ENCODE measurements around the gene ATG9A. TPM values are rescaled to one million over a fixed set of nuclear protein-coding genes. Genes with fewer than 3 reads are reported as not detected.

Gene ATG9A
- total and polyA plus RNA-seq, 12 donors, result 14.1 to 103 (median 76.4) TPM

DNA sequence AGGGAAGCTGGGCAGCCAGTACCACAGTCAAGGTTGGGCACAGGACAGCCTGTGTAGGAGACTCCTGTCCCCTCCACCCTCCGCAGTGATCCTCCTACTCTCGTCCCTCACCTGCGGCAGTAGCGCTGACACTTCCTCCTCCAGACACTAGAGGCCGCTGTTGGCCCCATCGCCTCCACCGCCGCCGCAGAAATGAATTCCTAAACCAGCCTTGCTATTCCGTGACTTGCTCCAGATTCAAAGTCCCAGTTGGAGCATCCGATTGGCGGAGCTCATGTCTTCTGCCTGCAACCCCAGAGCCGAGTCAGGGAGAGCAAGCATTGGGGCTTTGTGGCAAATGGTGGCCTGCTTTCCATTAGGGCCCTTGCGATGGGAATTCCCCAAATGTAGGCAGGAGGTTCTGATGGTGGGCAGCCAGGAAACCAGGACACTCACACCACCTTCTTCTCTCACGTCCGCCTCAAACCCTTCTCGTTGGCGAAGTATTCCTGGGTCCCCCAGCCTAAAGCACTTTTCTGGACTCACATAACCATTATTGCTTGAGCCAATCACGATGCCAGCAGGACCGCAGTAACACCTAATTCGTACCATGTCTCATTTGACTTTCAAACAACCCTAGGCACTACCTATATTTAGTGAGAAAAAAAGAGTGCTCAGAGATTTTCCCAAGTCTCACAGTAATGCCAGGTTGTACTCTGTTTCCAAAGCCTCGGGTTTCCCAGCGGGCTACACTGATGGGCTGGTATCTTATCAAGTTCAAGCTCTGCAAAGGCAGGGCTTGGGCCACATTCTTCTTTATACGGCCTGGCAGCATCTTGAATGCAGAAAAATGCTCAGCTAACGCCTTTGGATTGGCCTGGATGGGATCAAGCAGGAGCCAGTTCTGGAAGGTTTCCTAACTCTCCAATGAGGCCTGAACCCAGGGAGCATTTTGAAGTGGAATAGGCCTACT, 48.5 kb upstream of the ATG9A start:
- ATAC-seq, result peak in 7 of 8 donors; percentile 8 to 56 (median 19)
- DNase-seq, result peak; percentile 76 to 83
- 25% methylated on average over 25 of the region's 25 CpGs for WGBS, 2 donors
- H3K36me3 ChIP-seq, result peaks cover 0 to 29% (median 22%) of the 10 kb centered on the region in 9 donors
- H3K4me3 ChIP-seq, result peak overlapping the region in 7 of 10 donors; percentile 10 to 96 (median 77)
- TF ChIP-seq, protein P1, sequence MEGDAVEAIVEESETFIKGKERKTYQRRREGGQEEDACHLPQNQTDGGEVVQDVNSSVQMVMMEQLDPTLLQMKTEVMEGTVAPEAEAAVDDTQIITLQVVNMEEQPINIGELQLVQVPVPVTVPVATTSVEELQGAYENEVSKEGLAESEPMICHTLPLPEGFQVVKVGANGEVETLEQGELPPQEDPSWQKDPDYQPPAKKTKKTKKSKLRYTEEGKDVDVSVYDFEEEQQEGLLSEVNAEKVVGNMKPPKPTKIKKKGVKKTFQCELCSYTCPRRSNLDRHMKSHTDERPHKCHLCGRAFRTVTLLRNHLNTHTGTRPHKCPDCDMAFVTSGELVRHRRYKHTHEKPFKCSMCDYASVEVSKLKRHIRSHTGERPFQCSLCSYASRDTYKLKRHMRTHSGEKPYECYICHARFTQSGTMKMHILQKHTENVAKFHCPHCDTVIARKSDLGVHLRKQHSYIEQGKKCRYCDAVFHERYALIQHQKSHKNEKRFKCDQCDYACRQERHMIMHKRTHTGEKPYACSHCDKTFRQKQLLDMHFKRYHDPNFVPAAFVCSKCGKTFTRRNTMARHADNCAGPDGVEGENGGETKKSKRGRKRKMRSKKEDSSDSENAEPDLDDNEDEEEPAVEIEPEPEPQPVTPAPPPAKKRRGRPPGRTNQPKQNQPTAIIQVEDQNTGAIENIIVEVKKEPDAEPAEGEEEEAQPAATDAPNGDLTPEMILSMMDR (IDR thresholded peaks at IDR 0.05), result peak; percentile 96 to 99 (median 99)
- no peaks in the 10 kb centered on the region for H3K9me3 ChIP-seq
- H3K27me3 ChIP-seq, result no peaks in the 10 kb centered on the region
- peaks cover 11 to 63% (median 36%) of the 10 kb centered on the region in 9 donors for H3K4me1 ChIP-seq
- intact Hi-C loops (cut with DNase I), result loop anchor here in 6 of 10 donors (1.0 to 5.0 kb wide), 7 partner anchors 17 to 116 kb away; partner anchors contain the start of genes TUBA4A (in 2 of the 6), TUBA4B (in 2 of the 6), ANKZF1 (in 1 of the 6) and ATG9A (in 1 of the 6)
- H3K27ac ChIP-seq, result peak overlapping the region; percentile 91 to 100 (median 98)

DNA sequence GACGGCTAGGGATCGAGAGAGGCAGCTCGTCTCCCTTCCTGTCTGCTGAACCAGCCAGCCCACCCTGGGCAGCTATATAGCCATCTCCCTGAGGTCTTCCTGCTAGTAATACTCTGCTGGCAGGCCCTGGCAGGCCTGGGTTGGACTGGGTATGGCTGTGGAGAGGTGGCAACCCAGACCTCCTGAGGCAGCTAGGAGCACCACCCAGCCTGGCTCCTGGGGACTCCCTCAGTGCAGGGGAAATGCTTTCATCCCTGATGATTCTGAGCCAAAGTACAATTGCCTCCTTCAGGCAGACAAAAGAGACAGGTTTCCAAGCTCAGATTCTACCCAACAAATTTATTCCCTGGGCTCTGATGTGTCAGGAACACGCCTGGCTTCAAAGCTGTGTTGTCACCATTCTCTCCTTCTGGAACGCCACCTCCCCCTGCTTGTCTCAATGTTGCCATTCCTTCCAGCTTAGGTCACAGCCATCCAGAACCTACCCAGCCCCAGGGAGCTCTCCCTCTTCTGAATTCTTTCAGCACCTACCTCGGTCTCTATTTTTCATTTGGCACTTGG, 45.0 kb upstream of the ATG9A start:
- TF ChIP-seq, protein P1 (IDR thresholded peaks at IDR 0.05), result no peak
- 24 to 34% methylated on average over 6 of the region's 6 CpGs for WGBS, 2 donors
- DNase-seq, result peak in 1 of 2 donors; percentile 68
- Histone ChIP-seq H3K4me1 (peaks cover 11 to 41% (median 26%) of the 10 kb centered on the region in 9 donors), H3K27ac (peak overlapping the region; percentile 51 to 98 (median 90)), H3K36me3 (no peaks in the 10 kb centered on the region), H3K4me3 (no peak overlapping the region), H3K27me3 (no peaks in the 10 kb centered on the region), H3K9me3 (no peaks in the 10 kb centered on the region)
- peak in 5 of 8 donors; percentile 24 to 62 (median 31) for ATAC-seq
- intact Hi-C loops (cut with DNase I), result no loop called here

DNA sequence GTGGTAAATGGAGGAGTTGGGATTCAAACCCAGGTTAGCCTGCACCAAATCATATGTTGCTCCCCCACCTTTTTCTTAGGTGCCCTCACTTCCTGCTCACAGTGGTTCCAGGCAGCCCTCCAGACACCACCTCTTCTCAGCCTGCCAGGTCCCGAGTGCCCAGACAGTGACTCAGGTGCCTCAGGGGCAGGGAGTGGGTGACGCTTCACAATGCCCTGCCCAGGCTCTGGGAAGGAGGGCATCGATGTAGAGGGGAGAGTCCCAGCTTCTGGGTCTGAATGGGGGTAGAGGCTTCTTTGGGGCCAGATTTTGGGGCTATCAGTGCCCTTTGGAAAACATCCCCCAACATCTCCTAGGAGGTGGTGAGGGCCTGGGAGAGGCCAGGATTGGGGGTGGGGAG, 44.5 kb upstream of the ATG9A start:
- peak in 1 of 8 donors; percentile 29 for ATAC-seq
- 74 to 82% methylated on average over 3 of the region's 3 CpGs for WGBS, 2 donors
- peaks cover 11 to 46% (median 26%) of the 10 kb centered on the region in 9 donors for H3K4me1 ChIP-seq
- TF ChIP-seq, protein P1 (IDR thresholded peaks at IDR 0.05), result no peak
- intact Hi-C loops (cut with DNase I), result no loop called here
- no peaks in the 10 kb centered on the region for H3K9me3 ChIP-seq
- no peaks in the 10 kb centered on the region for H3K36me3 ChIP-seq
- no peaks in the 10 kb centered on the region for H3K27me3 ChIP-seq
- peak overlapping the region; percentile 51 to 98 (median 90) for H3K27ac ChIP-seq
- DNase-seq, result no peak
- no peak overlapping the region for H3K4me3 ChIP-seq

DNA sequence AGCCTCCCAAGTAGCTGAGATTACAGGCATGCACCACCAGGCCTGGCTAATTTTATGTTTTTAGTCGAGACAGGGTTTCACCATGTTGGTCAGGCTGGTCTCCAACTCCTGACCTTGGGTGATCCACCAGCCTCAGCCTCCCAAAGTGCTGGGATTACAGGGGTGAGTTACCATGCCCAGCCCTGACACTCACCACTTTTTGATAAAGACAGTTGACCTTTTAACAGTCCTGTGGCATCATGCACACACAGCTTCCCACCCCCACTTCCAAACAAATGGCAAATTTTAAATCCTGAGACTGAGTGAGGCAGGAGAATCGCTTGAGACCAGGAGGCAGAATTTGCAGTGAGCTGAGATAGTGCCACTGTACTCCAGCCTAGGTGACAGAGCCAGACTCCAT, 43.6 kb upstream of the ATG9A start:
- DNase-seq, result no peak
- ATAC-seq, result no peak
- Histone ChIP-seq H3K27ac (peak overlapping the region in 2 of 10 donors; percentile 95 to 98), H3K4me1 (peaks cover 2 to 36% (median 18%) of the 10 kb centered on the region in 9 donors), H3K9me3 (no peaks in the 10 kb centered on the region), H3K36me3 (no peaks in the 10 kb centered on the region), H3K27me3 (no peaks in the 10 kb centered on the region), H3K4me3 (no peak overlapping the region)
- TF ChIP-seq, protein P1 (IDR thresholded peaks at IDR 0.05), result no peak
- intact Hi-C loops (cut with DNase I), result no loop called here
- WGBS, 2 donors, result 62 to 71% methylated on average over 2 of the region's 2 CpGs
